GM19455 (cell line): ENCODE measurements around the gene RRM2.

Experiments used
- ATAC-seq: cut with Tn5 transposase; IDR thresholded peaks from one replicate; pipeline ENCODE4 v1.9.1; 2021; ENCODE audit not compliant: unreplicated experiment

The RRM2 gene

DNA sequence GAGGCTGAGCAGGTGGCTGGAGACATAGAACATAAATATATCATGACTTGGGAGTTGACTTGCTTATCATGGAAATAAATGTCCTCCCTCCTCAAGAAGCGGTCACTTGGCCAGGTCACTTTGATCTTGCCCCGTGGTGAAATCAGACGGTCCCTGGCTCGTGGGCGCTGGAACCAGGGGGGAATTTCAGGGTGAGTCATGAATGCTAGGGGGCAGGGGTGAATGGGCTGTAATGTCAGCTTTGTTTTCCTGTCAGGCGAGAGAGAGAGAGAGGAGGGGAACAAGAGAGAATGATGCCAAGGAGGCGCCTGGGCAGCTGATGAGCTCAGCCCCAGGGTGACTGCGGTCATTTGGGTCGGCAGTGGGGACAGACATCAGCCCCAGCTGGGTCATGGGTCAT lies 47.7 kb downstream of the RRM2 start:
- ATAC-seq = no peak

DNA sequence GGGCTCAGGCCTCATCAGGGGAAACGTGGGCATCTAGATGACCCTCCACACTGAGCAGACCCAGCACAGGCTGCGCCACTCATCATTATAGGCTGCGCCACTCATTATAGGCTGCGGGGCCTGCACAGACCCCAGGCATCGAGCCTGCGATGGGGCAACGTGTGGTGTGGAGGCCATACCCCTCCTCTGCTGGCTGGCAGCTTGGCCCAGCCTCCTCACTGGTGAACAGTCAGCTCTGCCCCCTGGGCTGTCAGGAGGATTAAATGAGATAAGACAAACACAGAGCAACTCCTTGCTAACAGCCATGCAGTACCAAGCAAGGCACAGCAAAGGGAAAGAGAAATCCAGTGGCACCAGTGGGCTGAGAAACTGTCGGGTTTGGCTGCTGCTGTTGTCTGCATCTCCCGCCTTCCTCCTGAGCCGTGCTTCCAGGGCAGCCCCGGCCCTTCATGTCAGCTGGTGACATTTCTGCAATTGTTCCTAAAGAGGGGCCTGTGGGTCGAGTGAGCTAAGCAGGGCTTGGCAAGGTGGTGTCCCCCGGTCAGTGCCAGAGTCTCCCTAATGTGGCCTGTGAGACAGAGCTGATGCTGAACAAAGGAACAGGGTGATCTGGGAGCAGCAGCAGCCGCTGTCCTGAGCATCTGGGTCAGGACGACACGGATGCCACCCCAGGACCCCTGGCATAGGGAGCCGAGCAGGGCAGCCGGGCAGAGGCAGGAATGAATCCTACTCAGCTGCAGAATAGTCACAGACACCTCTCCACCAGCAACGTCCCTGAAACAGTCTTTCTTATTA lies 48.7 kb downstream of the RRM2 start:
- no peak for ATAC-seq

DNA sequence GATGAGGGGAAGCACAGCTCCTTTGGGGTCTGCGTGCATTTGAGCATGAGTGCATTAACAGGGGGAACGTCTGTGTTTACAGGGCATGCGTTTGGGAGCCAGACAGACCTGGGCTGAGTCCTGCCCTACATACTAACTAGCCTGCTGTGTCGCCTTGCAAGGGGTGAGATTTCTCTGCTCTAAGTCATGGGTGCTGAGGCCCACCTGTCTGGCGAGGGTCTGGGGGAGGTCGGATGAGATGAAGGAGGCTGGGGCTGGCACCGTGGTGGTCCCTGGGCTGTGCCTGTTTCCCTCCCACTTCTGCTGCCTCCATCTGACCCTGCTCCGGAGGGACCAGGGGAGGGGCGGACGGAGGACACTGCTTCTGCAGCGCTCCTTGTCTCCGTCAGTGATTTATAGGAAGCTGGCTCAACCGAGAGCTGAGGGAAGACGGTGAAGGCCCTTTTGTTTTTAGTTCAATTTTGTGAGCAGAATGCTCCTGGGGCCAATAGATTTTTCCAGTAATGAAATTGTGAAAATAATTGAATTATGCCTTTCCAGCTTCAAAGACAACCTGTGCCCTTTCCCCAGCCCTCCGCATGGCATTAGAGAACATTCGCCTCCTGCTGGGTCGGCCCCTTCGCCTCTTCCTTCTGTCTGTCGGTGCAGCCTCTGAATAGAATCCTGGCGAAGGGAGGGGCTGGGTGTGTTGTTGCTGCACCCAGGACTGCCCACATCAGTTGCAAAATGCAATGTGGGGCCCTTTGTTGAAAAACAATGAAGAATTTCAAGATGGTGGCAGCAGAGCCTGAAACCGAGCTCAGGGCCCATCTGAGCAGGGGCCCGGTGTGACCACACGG lies 49.7 kb downstream of the RRM2 start:
- no peak for ATAC-seq

DNA sequence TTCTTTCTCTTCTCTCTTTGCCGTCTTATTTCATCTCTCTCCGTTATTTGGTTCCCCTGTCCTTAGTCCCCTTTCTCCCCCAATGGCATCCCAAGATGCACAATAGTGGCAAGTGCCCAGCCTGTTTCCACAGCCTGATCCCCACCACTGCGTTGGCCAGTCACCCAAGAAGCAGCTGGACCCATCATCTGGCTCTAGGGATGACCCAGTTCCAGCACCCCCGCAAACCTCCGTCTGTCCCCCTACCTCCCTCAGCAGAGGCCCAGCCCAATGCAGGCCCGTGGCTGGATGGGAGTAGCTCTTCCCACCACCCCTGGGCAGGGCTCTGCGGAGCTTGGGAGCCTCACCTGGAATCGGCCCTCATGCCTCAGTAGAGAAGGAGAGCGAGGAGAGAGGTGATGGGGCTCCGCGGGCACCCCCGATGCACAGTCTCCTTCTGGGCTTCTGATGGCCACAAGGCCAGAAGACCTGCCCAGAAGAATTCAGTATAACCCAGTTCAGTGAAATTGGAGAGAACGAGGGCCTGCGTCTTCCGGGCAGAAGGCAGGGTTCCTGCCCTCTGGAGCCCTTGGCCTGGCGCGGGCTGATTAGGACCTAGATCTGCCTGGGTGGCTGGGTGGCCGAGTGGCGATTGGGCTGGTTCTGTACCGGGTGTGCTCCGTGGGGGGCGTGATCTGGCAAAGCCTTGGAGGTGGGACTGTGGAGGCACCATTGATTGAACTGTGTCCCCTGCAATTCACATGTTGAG lies 50.9 kb downstream of the RRM2 start:
- ATAC-seq = no peak

DNA sequence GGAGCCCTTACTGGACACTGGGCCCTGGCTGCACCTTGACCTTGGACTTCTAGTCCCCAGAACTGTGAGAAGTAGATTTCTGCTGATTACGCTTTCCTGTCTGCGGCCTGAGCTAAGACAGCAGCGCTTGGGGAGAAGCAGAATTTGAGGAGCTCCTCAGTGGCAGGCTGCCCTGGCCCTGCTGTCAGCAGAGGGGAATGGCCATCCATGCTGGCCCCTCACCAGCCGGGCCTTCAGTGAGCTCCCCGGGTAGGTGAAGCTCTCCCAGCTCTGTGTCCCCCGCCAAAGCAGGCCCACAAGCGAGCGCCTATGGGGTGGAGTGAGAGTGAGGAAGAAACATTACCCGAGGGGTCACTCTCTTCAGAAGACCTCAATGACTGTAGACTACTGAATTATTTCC lies 51.6 kb downstream of the RRM2 start:
- no peak for ATAC-seq

DNA sequence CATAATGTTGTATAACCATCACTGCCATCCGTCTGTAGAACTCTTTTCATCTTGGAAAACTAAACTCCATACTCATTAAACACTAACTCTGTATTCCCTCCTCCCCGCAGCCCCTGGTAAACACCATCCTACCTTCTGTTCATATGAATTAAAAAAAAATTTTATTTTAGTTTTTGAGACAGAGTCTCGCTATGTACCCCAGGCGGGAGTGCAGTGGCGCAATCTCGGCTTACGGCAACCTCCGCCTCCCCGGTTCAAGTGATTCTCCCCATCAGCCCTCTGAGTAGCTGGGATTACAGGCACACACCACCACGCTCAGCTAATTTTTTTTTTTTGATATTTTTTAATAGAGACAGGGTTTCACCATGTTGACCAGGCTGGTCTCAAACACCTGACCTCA lies 52.9 kb downstream of the RRM2 start:
- ATAC-seq = no peak

DNA sequence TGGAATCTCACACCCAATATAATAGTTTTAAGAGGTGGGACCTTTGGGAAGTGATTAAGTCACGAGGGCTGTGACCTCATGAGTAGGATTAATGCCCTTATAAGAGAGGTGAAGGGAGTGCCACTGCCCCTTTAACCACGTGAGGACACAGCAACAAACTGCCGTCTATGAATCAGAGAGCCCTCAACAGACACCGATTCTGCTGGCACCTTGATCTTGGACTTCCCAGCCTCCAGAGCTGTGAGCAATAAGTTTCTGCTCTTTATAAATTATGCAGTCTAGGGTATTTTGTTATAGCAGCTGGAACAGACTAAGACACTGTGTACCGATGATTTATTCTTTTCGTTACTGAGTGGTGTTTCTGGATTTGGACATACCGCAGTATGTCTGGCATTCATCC lies 56.2 kb downstream of the RRM2 start:
- no peak for ATAC-seq

DNA sequence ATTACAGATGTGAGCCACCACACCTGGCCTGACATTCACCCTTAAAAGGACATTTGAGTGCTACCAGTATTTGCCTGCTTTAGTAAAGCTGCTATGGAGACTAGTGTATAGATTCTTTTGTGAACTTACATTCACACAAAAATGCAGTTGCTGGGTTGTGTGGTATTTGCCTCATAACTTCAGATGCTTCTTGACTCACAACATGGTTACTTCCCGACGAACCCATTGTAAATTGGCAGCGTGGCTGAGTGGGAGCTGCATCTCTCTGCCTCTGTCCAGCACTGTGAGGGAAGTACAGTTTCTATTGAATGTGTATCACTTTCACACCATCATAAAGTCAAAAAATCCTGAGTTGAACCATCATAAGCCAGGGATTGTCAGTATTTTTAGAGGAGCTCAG lies 56.9 kb downstream of the RRM2 start:
- no peak for ATAC-seq

DNA sequence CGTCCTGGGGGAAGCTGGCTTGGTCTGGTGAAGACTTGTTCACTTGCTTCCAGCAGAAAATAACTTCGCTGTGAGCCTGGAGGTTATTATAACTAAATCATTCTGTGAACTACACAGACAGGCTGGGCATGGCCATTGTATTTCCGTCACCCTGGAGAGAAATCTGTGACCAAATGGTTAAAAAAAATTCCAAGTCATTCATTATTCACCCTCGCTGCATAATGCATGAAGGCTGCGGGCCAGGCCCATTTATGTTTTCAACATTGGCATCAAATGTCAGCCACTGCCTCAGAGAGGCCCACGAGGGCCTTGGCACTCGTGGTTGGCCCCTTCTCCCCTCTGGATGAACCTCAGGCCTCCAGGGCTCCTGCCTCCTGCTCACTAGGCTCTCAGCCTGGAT lies 57.7 kb downstream of the RRM2 start:
- ATAC-seq = no peak
